GM21367 (cell line): ENCODE results near the gene B9D1.

ENCODE experiments used
- ATAC-seq: cut with Tn5 transposase; IDR thresholded peaks from one replicate; pipeline ENCODE4 v1.9.1; 2021; ENCODE audit not compliant: unreplicated experiment

The B9D1 gene

GRCh38 chr17:19325542-19325941 is 37.0 kb downstream of the B9D1 start:
- ATAC-seq, result no peak

- no peak for ATAC-seq
Measured at GRCh38 chr17:19322861-19323260, 39.7 kb downstream of the B9D1 start.

GRCh38 chr17:19322129-19322505 is 40.4 kb downstream of the B9D1 start:
- no peak for ATAC-seq

- no peak for ATAC-seq
Measured at GRCh38 chr17:19321481-19322128, 40.9 kb downstream of the B9D1 start.

- ATAC-seq, result no peak
Measured at GRCh38 chr17:19320876-19321275, 41.6 kb downstream of the B9D1 start.

- no peak for ATAC-seq
Measured at GRCh38 chr17:19319771-19320505, 42.6 kb downstream of the B9D1 start.

GRCh38 chr17:19318611-19319010 is 43.9 kb downstream of the B9D1 start:
- no peak for ATAC-seq

GRCh38 chr17:19317359-19318095 is 45.0 kb downstream of the B9D1 start:
- no peak for ATAC-seq

- no peak for ATAC-seq
Measured at GRCh38 chr17:19316761-19317358, 45.7 kb downstream of the B9D1 start.

- ATAC-seq, result no peak
Measured at GRCh38 chr17:19315104-19315503, 47.4 kb downstream of the B9D1 start.

GRCh38 chr17:19313746-19314651 is 48.5 kb downstream of the B9D1 start:
- ATAC-seq, result no peak

GRCh38 chr17:19313066-19313745 is 49.3 kb downstream of the B9D1 start:
- ATAC-seq, result no peak

- ATAC-seq, result no peak
Measured at GRCh38 chr17:19312406-19312805, 50.1 kb downstream of the B9D1 start.

GRCh38 chr17:19311421-19312215 is 50.9 kb downstream of the B9D1 start:
- no peak for ATAC-seq

GRCh38 chr17:19311016-19311415 is 51.5 kb downstream of the B9D1 start:
- ATAC-seq, result no peak

- ATAC-seq, result no peak
Measured at GRCh38 chr17:19310151-19310550, 52.4 kb downstream of the B9D1 start.

- no peak for ATAC-seq
Measured at GRCh38 chr17:19309701-19310100, 52.8 kb downstream of the B9D1 start.

GRCh38 chr17:19308398-19308797 is 54.1 kb downstream of the B9D1 start:
- ATAC-seq, result no peak

GRCh38 chr17:19307521-19307920 is 55.0 kb downstream of the B9D1 start:
- no peak for ATAC-seq
